ENCODE measurements around the gene SFRP4. TPM values are rescaled to one million over a fixed set of nuclear protein-coding genes. Genes with fewer than 3 reads are reported as not detected.
A peak's percentile ranks its signal among the peaks of the same experiment; 100 is the strongest.

The SFRP4 gene
- total and polyA plus RNA-seq, 9 of the 15 experiments (the other 6 are each of a cell fraction or from before 2014, with no cell fraction given), result not detected

- no peak for TF ChIP-seq ZNF512 (tag; IDR thresholded peaks at IDR 0.05)
- 0 out of 2 replicates have a peak, but pooled peaks have one; percentile 40 for TF ChIP-seq MYNN (IDR thresholded peaks at IDR 0.05)
- no peak for TF ChIP-seq MYNN (CRISPR knock-in tag; IDR thresholded peaks at IDR 0.05)
- TF ChIP-seq USF2 (CRISPR knock-in tag; IDR thresholded peaks at IDR 0.05), result no peak
- TF ChIP-seq NELFE (IDR thresholded peaks at IDR 0.05; ENCODE audit: insufficient read depth, insufficient read length), result no peak
- TF ChIP-seq THRA (IDR thresholded peaks at IDR 0.05), result no peak
- TF ChIP-seq MAX (CRISPR knock-in tag; IDR thresholded peaks at IDR 0.05), result no peak
- no peak for TF ChIP-seq MITF (IDR thresholded peaks at IDR 0.05)
- TF ChIP-seq HCFC1 (IDR thresholded peaks at IDR 0.05; ENCODE audit: low read depth, low read length), result no peak
- no peak for TF ChIP-seq ATF1 (CRISPR knock-in tag; IDR thresholded peaks at IDR 0.05)
- no peak for TF ChIP-seq ATF1 (tag; IDR thresholded peaks at IDR 0.05)
- TF ChIP-seq NR2C1 (IDR thresholded peaks at IDR 0.05), result no peak
- TF ChIP-seq NR2C1 (tag; IDR thresholded peaks at IDR 0.05), result no peak
- no peak for TF ChIP-seq ZNF165 (CRISPR knock-in tag; IDR thresholded peaks at IDR 0.05; ENCODE audit: borderline replicate concordance)
- no peak for TF ChIP-seq ZBTB26 (CRISPR knock-in tag; IDR thresholded peaks at IDR 0.05)
- TF ChIP-seq NFRKB (IDR thresholded peaks at IDR 0.05; ENCODE audit: low read depth), result no peak
- TF ChIP-seq FOXP4 (CRISPR knock-in tag; IDR thresholded peaks at IDR 0.05; ENCODE audit: borderline replicate concordance), result no peak
- no peak for TF ChIP-seq ZSCAN32 (CRISPR knock-in tag; IDR thresholded peaks at IDR 0.05)
Measured at GRCh38 chr7:37920849-37921805, 4.5 kb upstream of the SFRP4 start (continued).
